ENCODE data around the gene TLR1. TPM values are rescaled to one million over a fixed set of nuclear protein-coding genes. Genes with fewer than 3 reads are reported as not detected.
"Not testable (repeated sequence)": the region's sequence is repeated elsewhere in the genome, so short reads cannot be mapped to it uniquely, and the experiment has no call there.

The TLR1 gene
- polyA plus RNA-seq, 1 of the 3 experiments (the other 2 are of a cell fraction) = not detected

- H3K27me3 ChIP-seq (ENCODE audit: insufficient read depth) = peaks cover 5% of the 10 kb centered on the region; the same call in 1 of the 2 replicates
- ChIA-PET CTCF (interaction anchor here (8.0 kb wide), 1 partner anchor 19 kb away, joined by 88 read pairs; no protein-coding TSS in a partner anchor), POLR2A (no interaction called here)
Observed at GRCh38 chr4:38779790-38780189, 24.8 kb downstream of the TLR1 start.

GRCh38 chr4:38777925-38778324 lies 26.7 kb downstream of the TLR1 start:
- H3K9me2 ChIP-seq; H3K9me3 ChIP-seq; DNase-seq; H3K4me2 ChIP-seq; H3K9ac ChIP-seq; CTCF ChIA-PET; H3K27ac ChIP-seq (ENCODE audit: low read depth in 2 of 2, low read length in 1 of 2); H3K79me2 ChIP-seq (ENCODE audit: insufficient read depth); POLR2A ChIA-PET; H2AFZ ChIP-seq (ENCODE audit: low read depth); H3K27me3 ChIP-seq (ENCODE audit: insufficient read depth); H3K4me3 ChIP-seq (ENCODE audit: low read depth in 2 of 2, low read length in 1 of 2); H3K4me1 ChIP-seq (ENCODE audit: control insufficient read depth in 1 of 2, insufficient read depth in 2 of 2, low read depth in 1 of 2, low read length in 1 of 2); H3F3A ChIP-seq (replicated peaks; ENCODE audit: insufficient read depth); H3K36me3 ChIP-seq (replicated peaks in 1 of 2; ENCODE audit: control insufficient read depth in 1 of 2, insufficient read depth in 2 of 2, low read length in 1 of 2); H4K20me1 ChIP-seq (ENCODE audit: insufficient read depth): not testable (repeated sequence)
- 44% methylated on average over 2 of the region's 2 CpGs for WGBS (ENCODE audit: low lambda C conversion rate)

More at GRCh38 chr4:38779790-38780189, 24.8 kb downstream of the TLR1 start:
- no peak overlapping the region for H3K9ac ChIP-seq
- TF ChIP-seq RCOR1 (IDR thresholded peaks at IDR 0.05; ENCODE audit: low read length) = no peak
- no peak for TF ChIP-seq FOXM1 (IDR thresholded peaks at IDR 0.05; ENCODE audit: low read depth)
- TF ChIP-seq TEAD4 (IDR thresholded peaks at IDR 0.05; ENCODE audit: borderline replicate concordance, insufficient read depth) = no peak
- no peak for TF ChIP-seq POLR2AphosphoS5 (IDR thresholded peaks at IDR 0.05; ENCODE audit: low read depth, low read length)
- TF ChIP-seq RXRA (IDR thresholded peaks at IDR 0.05; ENCODE audit: borderline replicate concordance, low read depth) = no peak
- TF ChIP-seq SIN3A (IDR thresholded peaks at IDR 0.05; ENCODE audit: borderline replicate concordance, low read depth, low read length) = no peak
- H3K4me3 ChIP-seq (ENCODE audit: low read depth in 2 of 2, low read length in 1 of 2) = no peak overlapping the region
- no peaks in the 10 kb centered on the region for H3K9me2 ChIP-seq
- H4K20me1 ChIP-seq (ENCODE audit: insufficient read depth) = no peaks in the 10 kb centered on the region
- H3K4me1 ChIP-seq (ENCODE audit: control insufficient read depth in 1 of 2, insufficient read depth in 2 of 2, low read depth in 1 of 2, low read length in 1 of 2) = no peaks in the 10 kb centered on the region
- H3K27ac ChIP-seq (ENCODE audit: low read depth in 2 of 2, low read length in 1 of 2) = no peak overlapping the region
- no peak for DNase-seq
- H3K79me2 ChIP-seq (ENCODE audit: insufficient read depth) = no peaks in the 10 kb centered on the region
- H3K4me2 ChIP-seq = no peak overlapping the region
- no peaks in the 10 kb centered on the region for H3K36me3 ChIP-seq (replicated peaks in 1 of 2; ENCODE audit: control insufficient read depth in 1 of 2, insufficient read depth in 2 of 2, low read length in 1 of 2)
- H3K9me3 ChIP-seq = no peaks in the 10 kb centered on the region
- no peak overlapping the region for H2AFZ ChIP-seq (ENCODE audit: low read depth)
- WGBS (ENCODE audit: low lambda C conversion rate) = 53% methylated on average over 5 of the region's 5 CpGs
- H3F3A ChIP-seq (replicated peaks; ENCODE audit: insufficient read depth) = no peaks in the 10 kb centered on the region

- POLR2A ChIA-PET = no interaction called here
- Histone ChIP-seq H3K9me2 (no peaks in the 10 kb centered on the region), H3K27me3 (ENCODE audit: insufficient read depth) (no peaks in the 10 kb centered on the region; the same call in 1 of the 2 replicates), H4K20me1 (ENCODE audit: insufficient read depth) (no peaks in the 10 kb centered on the region), H3K4me2 (no peak overlapping the region), H3K79me2 (ENCODE audit: insufficient read depth) (no peaks in the 10 kb centered on the region), H3K4me3 (ENCODE audit: low read depth in 2 of 2, low read length in 1 of 2) (no peak overlapping the region), H3K27ac (ENCODE audit: low read depth in 2 of 2, low read length in 1 of 2) (no peak overlapping the region), H3K9ac (no peak overlapping the region), H3K36me3 (replicated peaks in 1 of 2; ENCODE audit: control insufficient read depth in 1 of 2, insufficient read depth in 2 of 2, low read length in 1 of 2) (no peaks in the 10 kb centered on the region), H3K4me1 (ENCODE audit: control insufficient read depth in 1 of 2, insufficient read depth in 2 of 2, low read depth in 1 of 2, low read length in 1 of 2) (no peaks in the 10 kb centered on the region), H3F3A (replicated peaks; ENCODE audit: insufficient read depth) (no peaks in the 10 kb centered on the region), H2AFZ (ENCODE audit: low read depth) (no peak overlapping the region), H3K9me3 (no peaks in the 10 kb centered on the region)
- DNase-seq = no peak
- 33% methylated on average over 2 of the region's 2 CpGs for WGBS (ENCODE audit: low lambda C conversion rate)
- CTCF ChIA-PET = interaction anchor here (0.6 to 2.7 kb wide), 4 partner anchors 9 to 596 kb away, joined by 3 to 16 read pairs (median 4); no protein-coding TSS in a partner anchor
- TF ChIP-seq USF1 (IDR thresholded peaks at IDR 0.05; ENCODE audit: borderline replicate concordance, low read depth) (no peak), REST (IDR thresholded peaks at IDR 0.05; ENCODE audit: low read depth, low read length) (no peak), FOXM1 (IDR thresholded peaks at IDR 0.05; ENCODE audit: low read depth) (no peak), USF2 (IDR thresholded peaks at IDR 0.05; ENCODE audit: borderline replicate concordance, low read depth, low read length) (no peak), SMC3 (IDR thresholded peaks at IDR 0.05; ENCODE audit: low read depth, low read length) (no peak), MXI1 (IDR thresholded peaks at IDR 0.05; ENCODE audit: low read depth, low read length) (no peak), TAF1 (IDR thresholded peaks at IDR 0.05; ENCODE audit: borderline replicate concordance, low read depth, low read length) (no peak), RAD21 (IDR thresholded peaks at IDR 0.05; ENCODE audit: low read length) (no peak), MAX (IDR thresholded peaks at IDR 0.05; ENCODE audit: low read depth) (no peak), IRF3 (IDR thresholded peaks at IDR 0.05; ENCODE audit: low read depth, low read length) (no peak), CHD2 (IDR thresholded peaks at IDR 0.05; ENCODE audit: low read length, partially characterized antibody) (no peak)
Observed at GRCh38 chr4:38775326-38775725, 29.3 kb downstream of the TLR1 start.
